CD4-positive, alpha-beta T cell treated with Interleukin-6 for 4 hours (primary cell): ENCODE measurements around the gene TPK1.

Experiments used
- DNase-seq: peaks from one replicate; pipeline ENCODE4 v3.0.0-alpha.2; 2020; ENCODE audit warnings: mixed read lengths

TPK1 gene

GRCh38 chr7:144523621-144524020, 312.2 kb downstream of the TPK1 start:
- no peak for DNase-seq

- DNase-seq = no peak
These were observed 315.9 kb downstream of the TPK1 start for GRCh38 chr7:144519925-144520324.

GRCh38 chr7:144518360-144518759, 317.5 kb downstream of the TPK1 start:
- no peak for DNase-seq

GRCh38 chr7:144517749-144518148, 318.1 kb downstream of the TPK1 start:
- DNase-seq = no peak

GRCh38 chr7:144516729-144517525, 318.9 kb downstream of the TPK1 start:
- no peak for DNase-seq

- no peak for DNase-seq
These were observed 322.5 kb downstream of the TPK1 start for GRCh38 chr7:144513334-144513733.

GRCh38 chr7:144510621-144511020, 325.2 kb downstream of the TPK1 start:
- no peak for DNase-seq

- DNase-seq = no peak
These were observed 327.2 kb downstream of the TPK1 start for GRCh38 chr7:144508702-144509101.

- DNase-seq = no peak
These were observed 332.6 kb downstream of the TPK1 start for GRCh38 chr7:144503215-144503614.

GRCh38 chr7:144500225-144500624, 335.6 kb downstream of the TPK1 start:
- no peak for DNase-seq

- DNase-seq = no peak
These were observed 338.6 kb downstream of the TPK1 start for GRCh38 chr7:144497282-144497681.

GRCh38 chr7:144494355-144494754, 341.5 kb downstream of the TPK1 start:
- no peak for DNase-seq

- DNase-seq = no peak
These were observed 346.3 kb downstream of the TPK1 start for GRCh38 chr7:144489504-144489903.

- DNase-seq = no peak
These were observed 346.9 kb downstream of the TPK1 start for GRCh38 chr7:144488977-144489376.

- no peak for DNase-seq
These were observed 348.0 kb downstream of the TPK1 start for GRCh38 chr7:144487901-144488300.

- DNase-seq = no peak
These were observed 351.4 kb downstream of the TPK1 start for GRCh38 chr7:144484445-144484844.

GRCh38 chr7:144483189-144483588, 352.7 kb downstream of the TPK1 start:
- DNase-seq = no peak

GRCh38 chr7:144481833-144482232, 354.0 kb downstream of the TPK1 start:
- no peak for DNase-seq

GRCh38 chr7:144477348-144477747, 358.5 kb downstream of the TPK1 start:
- no peak for DNase-seq

- no peak for DNase-seq
These were observed 360.8 kb downstream of the TPK1 start for GRCh38 chr7:144474800-144475615.

GRCh38 chr7:144474363-144474762, 361.5 kb downstream of the TPK1 start:
- no peak for DNase-seq

- DNase-seq = no peak
These were observed 361.9 kb downstream of the TPK1 start for GRCh38 chr7:144473908-144474307.

GRCh38 chr7:144470078-144470477, 365.8 kb downstream of the TPK1 start:
- DNase-seq = no peak
